DND-41 (cell line): ENCODE measurements around the gene STARD9.

Experiments
- ATAC-seq: fragments of 200-7000 bp; cut with Tn5 transposase; 3 replicates; pipeline ENCODE4 v1.9.1; 2021; ENCODE audit warnings: low read depth; ENCODE audit not compliant: insufficient read depth
- DNase-seq: peaks from one replicate; pipeline ENCODE4 v3.0.0-alpha.2; 2020
- H2AFZ ChIP-seq: 2 replicates; pipeline ENCODE4 v1.6.0; 2012; ENCODE audit warnings: low read depth, low read length
- H3K27ac ChIP-seq: 2 replicates; pipeline ENCODE4 v1.5.1; 2012; ENCODE audit warnings: low read length, inconsistent platforms
- H3K27me3 ChIP-seq: fragments of 200-600 bp; sonication (generic); 2 replicates; pipeline ENCODE4 v1.6.0; 2012; ENCODE audit warnings: low read length, mild to moderate bottlenecking, inconsistent platforms; ENCODE audit not compliant: insufficient read depth, poor library complexity
- H3K36me3 ChIP-seq: 2 replicates; pipeline ENCODE4 v1.5.1; 2012; ENCODE audit warnings: low read length, inconsistent platforms; ENCODE audit not compliant: insufficient read depth
- H3K4me1 ChIP-seq: 2 replicates; pipeline ENCODE4 v1.5.1; 2012; ENCODE audit warnings: mild to moderate bottlenecking, low read length; ENCODE audit not compliant: insufficient read depth
- H3K4me2 ChIP-seq: 2 replicates; pipeline ENCODE4 v1.6.0; 2012; ENCODE audit warnings: mild to moderate bottlenecking, moderate library complexity, low read length, inconsistent platforms; ENCODE audit not compliant: insufficient read depth
- H3K4me3 ChIP-seq, 2 experiments: fragments of 200-600 bp in 1 of 2; shearing (Covaris generic) in 1 of 2; 2 replicates each; pipeline ENCODE4 v1.5.1; 2012 to 2016; ENCODE audit warnings: inconsistent platforms in 2 of 2, low read length in 2 of 2, mild to moderate bottlenecking in 2 of 2, low read depth in 1 of 2, moderate library complexity in 1 of 2
- H3K79me2 ChIP-seq: 2 replicates; pipeline ENCODE4 v1.6.0; 2012; ENCODE audit warnings: low read length, inconsistent platforms; ENCODE audit not compliant: insufficient read depth
- H3K9ac ChIP-seq: 2 replicates; pipeline ENCODE4 v1.6.0; 2012; ENCODE audit warnings: low read depth, mild to moderate bottlenecking, inconsistent platforms, low read length, moderate library complexity
- H3K9me3 ChIP-seq: 2 replicates; pipeline ENCODE4 v1.5.1; 2012; ENCODE audit warnings: low read length, moderate library complexity, mild to moderate bottlenecking, inconsistent platforms; ENCODE audit not compliant: insufficient read depth, severe bottlenecking
- H4K20me1 ChIP-seq: 2 replicates; pipeline ENCODE4 v1.6.0; 2012; ENCODE audit warnings: low read length; ENCODE audit not compliant: insufficient read depth
- CTCF ChIP-seq: IDR thresholded peaks from 2 replicates; pipeline ENCODE4 v1.5.1; 2012; ENCODE audit warnings: borderline replicate concordance, low read length, moderate library complexity, mild to moderate bottlenecking; ENCODE audit not compliant: poor library complexity, severe bottlenecking; ENCODE audit errors: extremely low read depth
- EZH2 ChIP-seq: IDR thresholded peaks from 3 replicates; pipeline ENCODE4 v1.6.1; 2012; ENCODE audit warnings: borderline replicate concordance, low read depth, mild to moderate bottlenecking, moderate library complexity, low read length, inconsistent platforms; ENCODE audit not compliant: severe bottlenecking

STARD9 gene

GRCh38 chr15:42692536-42692935, 117.1 kb downstream of the STARD9 start:
- H2AFZ ChIP-seq: no peak overlapping the region
- H3K4me3 ChIP-seq: no peak overlapping the region
- H3K9ac ChIP-seq: no peak overlapping the region
- no peak for ATAC-seq
- H4K20me1 ChIP-seq: no peaks in the 10 kb centered on the region
- H3K27me3 ChIP-seq: no peaks in the 10 kb centered on the region
- TF ChIP-seq EZH2 (no peak), CTCF (no peak)
- no peaks in the 10 kb centered on the region for H3K9me3 ChIP-seq
- DNase-seq: no peak
- no peaks in the 10 kb centered on the region for H3K79me2 ChIP-seq
- H3K36me3 ChIP-seq: no peaks in the 10 kb centered on the region; the same call in 1 of the 2 replicates
- H3K4me1 ChIP-seq: no peaks in the 10 kb centered on the region
- no peak overlapping the region for H3K27ac ChIP-seq
- no peak overlapping the region for H3K4me2 ChIP-seq

- no peak overlapping the region for H3K9ac ChIP-seq
- no peaks in the 10 kb centered on the region for H3K9me3 ChIP-seq
- no peaks in the 10 kb centered on the region for H4K20me1 ChIP-seq
- H3K4me3 ChIP-seq: no peak overlapping the region
- no peaks in the 10 kb centered on the region for H3K4me1 ChIP-seq
- no peaks in the 10 kb centered on the region; the same call in 1 of the 2 replicates for H3K36me3 ChIP-seq
- no peak overlapping the region for H3K4me2 ChIP-seq
- no peak for ATAC-seq
- no peak overlapping the region for H2AFZ ChIP-seq
- no peak overlapping the region for H3K27ac ChIP-seq
- no peaks in the 10 kb centered on the region for H3K79me2 ChIP-seq
- H3K27me3 ChIP-seq: no peaks in the 10 kb centered on the region
- no peak for DNase-seq
- TF ChIP-seq CTCF: no peak
- TF ChIP-seq EZH2: no peak
Measured at GRCh38 chr15:42692997-42693396, 117.6 kb downstream of the STARD9 start.

- Histone ChIP-seq H3K36me3 (no peaks in the 10 kb centered on the region; the same call in 1 of the 2 replicates), H3K4me2 (no peak overlapping the region), H2AFZ (no peak overlapping the region), H3K4me1 (no peaks in the 10 kb centered on the region), H3K4me3 (no peak overlapping the region), H3K9me3 (no peaks in the 10 kb centered on the region), H3K9ac (no peak overlapping the region), H3K27me3 (no peaks in the 10 kb centered on the region), H3K79me2 (no peaks in the 10 kb centered on the region), H4K20me1 (no peaks in the 10 kb centered on the region), H3K27ac (no peak overlapping the region)
- DNase-seq (no peak), ATAC-seq (no peak)
- TF ChIP-seq CTCF: no peak
- TF ChIP-seq EZH2: no peak
Measured at GRCh38 chr15:42693496-42693895, 118.1 kb downstream of the STARD9 start.

DNA sequence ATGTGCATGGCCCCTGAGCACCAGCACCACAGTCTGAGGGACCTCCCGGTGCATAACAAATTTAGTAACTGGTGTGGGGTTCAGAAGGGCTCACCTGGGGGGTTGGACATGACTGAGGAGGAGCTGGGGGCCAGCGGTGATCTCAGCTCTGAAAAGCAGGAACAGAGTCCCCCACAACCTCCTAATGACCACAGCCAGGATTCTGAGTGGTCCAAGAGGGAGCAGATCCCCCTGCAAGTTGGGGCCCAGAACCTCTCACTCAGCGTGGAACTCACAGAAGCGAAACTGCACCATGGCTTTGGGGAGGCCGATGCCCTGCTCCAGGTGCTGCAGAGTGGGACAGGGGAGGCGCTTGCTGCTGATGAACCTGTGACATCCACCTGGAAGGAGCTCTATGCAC, 118.5 kb downstream of the STARD9 start:
- no peak overlapping the region for H3K27ac ChIP-seq
- ATAC-seq: no peak
- no peaks in the 10 kb centered on the region for H4K20me1 ChIP-seq
- no peak for DNase-seq
- no peaks in the 10 kb centered on the region for H3K27me3 ChIP-seq
- H3K36me3 ChIP-seq: no peaks in the 10 kb centered on the region; the same call in 1 of the 2 replicates
- H3K4me3 ChIP-seq: no peak overlapping the region
- no peak overlapping the region for H3K9ac ChIP-seq
- TF ChIP-seq CTCF (no peak), EZH2 (no peak)
- H3K9me3 ChIP-seq: no peaks in the 10 kb centered on the region
- no peaks in the 10 kb centered on the region for H3K79me2 ChIP-seq
- no peak overlapping the region for H3K4me2 ChIP-seq
- no peaks in the 10 kb centered on the region for H3K4me1 ChIP-seq
- H2AFZ ChIP-seq: no peak overlapping the region
